SK-N-SH treated with all-trans-retinoic acid at 6 μM for 48 hours (cell line): ENCODE data around the gene STYXL1.

Source experiments
- ATAC-seq: fragments of 200-7000 bp; cut with Tn5 transposase; 3 replicates; pipeline ENCODE4 v1.9.1; 2020; ENCODE audit warnings: mild to moderate bottlenecking, moderate library complexity
- ARNTL ChIP-seq: fragments of 450-650 bp; formaldehyde crosslinking; IDR thresholded peaks from 2 replicates; pipeline ENCODE4 v1.5.0; 2020; ENCODE audit warnings: low read depth, mild to moderate bottlenecking, moderate library complexity, borderline replicate concordance
- CSDC2 ChIP-seq: fragments of 250-450 bp; sonication (Bioruptor Pico); IDR thresholded peaks from 2 replicates; pipeline ENCODE4 v1.5.0; 2020; ENCODE audit warnings: mild to moderate bottlenecking, moderate library complexity
- GLIS3 ChIP-seq: fragments of 250-450 bp; sonication (Bioruptor Pico); IDR thresholded peaks from 2 replicates; pipeline ENCODE4 v1.5.0; 2020; ENCODE audit warnings: mild to moderate bottlenecking, moderate library complexity
- ISL1 ChIP-seq: fragments of 250-450 bp; sonication (Bioruptor Pico); IDR thresholded peaks from 2 replicates; pipeline ENCODE4 v2.1.2; 2022; ENCODE audit warnings: mild to moderate bottlenecking, moderate library complexity
- OSR1 ChIP-seq: fragments of 250-450 bp; sonication (Bioruptor Pico); IDR thresholded peaks from 2 replicates; pipeline ENCODE4 v1.8.0; 2022; ENCODE audit warnings: moderate library complexity, mild to moderate bottlenecking, inconsistent platforms
- PPARA ChIP-seq: fragments of 250-450 bp; sonication (Bioruptor Pico); IDR thresholded peaks from 2 replicates; pipeline ENCODE4 v1.5.0; 2020; ENCODE audit warnings: mild to moderate bottlenecking, borderline replicate concordance
- SNAI2 ChIP-seq: fragments of 250-450 bp; sonication (Bioruptor Pico); IDR thresholded peaks from 2 replicates; pipeline ENCODE4 v1.5.0; 2020; ENCODE audit warnings: mild to moderate bottlenecking, moderate library complexity
- TCF4 ChIP-seq: fragments of 250-450 bp; sonication (Bioruptor Pico); IDR thresholded peaks from 2 replicates; pipeline ENCODE4 v1.8.0; 2021; ENCODE audit warnings: mild to moderate bottlenecking, moderate library complexity, borderline replicate concordance
- TOX ChIP-seq: fragments of 250-450 bp; sonication (Bioruptor Pico); IDR thresholded peaks from 2 replicates; pipeline ENCODE4 v1.8.0; 2021; ENCODE audit warnings: mild to moderate bottlenecking, moderate library complexity, borderline replicate concordance
- ZFP3 ChIP-seq: fragments of 250-450 bp; sonication (Bioruptor Pico); IDR thresholded peaks from 2 replicates; pipeline ENCODE4 v1.5.0; 2020; ENCODE audit warnings: mild to moderate bottlenecking, moderate library complexity
- ZFP30 ChIP-seq: fragments of 450-650 bp; formaldehyde crosslinking; IDR thresholded peaks from 2 replicates; pipeline ENCODE4 v1.5.0; 2022; ENCODE audit warnings: mild to moderate bottlenecking, moderate library complexity
- ZNF8 ChIP-seq: fragments of 450-650 bp; formaldehyde crosslinking; IDR thresholded peaks from 2 replicates; pipeline ENCODE4 v1.5.0; 2020; ENCODE audit warnings: mild to moderate bottlenecking, moderate library complexity
- TF ChIP-seq, protein P1 (sequence below): fragments of 250-450 bp; sonication (Bioruptor Pico); IDR thresholded peaks from 2 replicates; pipeline ENCODE4 v1.8.0; 2021; ENCODE audit warnings: low read depth, mild to moderate bottlenecking, moderate library complexity, borderline replicate concordance
- TF ChIP-seq, protein P2 (sequence below): fragments of 250-450 bp; sonication (Bioruptor Pico); IDR thresholded peaks from 2 replicates; pipeline ENCODE4 v1.8.0; 2020; ENCODE audit warnings: mild to moderate bottlenecking, moderate library complexity, borderline replicate concordance
- TF ChIP-seq, protein P3 (sequence below): fragments of 250-450 bp; sonication (Bioruptor Pico); IDR thresholded peaks from 2 replicates; pipeline ENCODE4 v1.5.0; 2020; ENCODE audit warnings: mild to moderate bottlenecking, moderate library complexity
- TF ChIP-seq, protein P4 (sequence below): fragments of 250-450 bp; sonication (Bioruptor Pico); IDR thresholded peaks from 2 replicates; pipeline ENCODE4 v1.5.1; 2021; ENCODE audit warnings: mild to moderate bottlenecking, moderate library complexity
- TF ChIP-seq, protein P5 (sequence below): fragments of 250-450 bp; sonication (Bioruptor Pico); IDR thresholded peaks from 2 replicates; pipeline ENCODE4 v1.5.1; 2020; ENCODE audit warnings: low read depth, mild to moderate bottlenecking, moderate library complexity

Gene STYXL1

DNA sequence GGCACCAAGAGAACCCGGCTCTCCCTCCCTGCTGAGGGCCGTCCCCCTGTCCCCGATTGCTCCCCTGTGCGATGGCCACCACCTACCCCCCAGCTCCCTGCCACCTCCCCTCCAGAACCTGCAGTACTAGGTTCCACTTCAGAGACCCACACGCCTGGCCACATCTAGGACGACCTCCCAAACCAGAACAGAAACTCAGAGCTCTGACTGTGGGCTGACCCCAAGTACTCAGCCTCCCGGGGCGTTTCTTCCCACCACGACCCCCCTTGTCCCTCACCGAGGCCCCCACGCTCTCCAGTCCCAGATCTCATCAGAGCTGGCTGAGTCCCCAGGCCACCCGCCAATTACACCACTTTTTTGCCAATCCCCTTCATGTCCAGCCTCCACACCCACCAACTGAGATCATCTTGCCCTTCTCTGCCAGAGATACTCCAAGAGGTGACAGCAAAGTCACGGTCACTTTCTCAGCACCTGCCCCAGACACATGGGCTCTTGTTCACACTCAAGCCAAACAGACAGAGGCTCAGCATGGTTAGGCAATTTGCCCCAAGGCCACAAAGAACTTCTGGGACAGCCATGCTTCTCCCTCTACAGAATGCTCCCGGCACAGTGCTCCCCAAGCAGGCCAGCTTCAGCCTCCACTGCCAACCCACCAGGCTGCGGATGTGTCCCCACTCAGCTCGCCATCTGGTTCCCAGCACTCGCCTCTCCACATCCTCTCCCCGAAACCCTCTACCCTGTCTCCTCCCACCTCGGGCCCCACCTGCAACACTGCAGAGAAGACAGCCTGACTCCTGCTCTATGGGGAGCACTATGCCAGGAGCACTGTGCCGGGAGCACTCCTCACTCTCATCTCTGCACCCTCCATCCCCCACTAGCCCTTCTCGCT lies 58.1 kb downstream of the STYXL1 start (continued):
- TF ChIP-seq, protein P1, sequence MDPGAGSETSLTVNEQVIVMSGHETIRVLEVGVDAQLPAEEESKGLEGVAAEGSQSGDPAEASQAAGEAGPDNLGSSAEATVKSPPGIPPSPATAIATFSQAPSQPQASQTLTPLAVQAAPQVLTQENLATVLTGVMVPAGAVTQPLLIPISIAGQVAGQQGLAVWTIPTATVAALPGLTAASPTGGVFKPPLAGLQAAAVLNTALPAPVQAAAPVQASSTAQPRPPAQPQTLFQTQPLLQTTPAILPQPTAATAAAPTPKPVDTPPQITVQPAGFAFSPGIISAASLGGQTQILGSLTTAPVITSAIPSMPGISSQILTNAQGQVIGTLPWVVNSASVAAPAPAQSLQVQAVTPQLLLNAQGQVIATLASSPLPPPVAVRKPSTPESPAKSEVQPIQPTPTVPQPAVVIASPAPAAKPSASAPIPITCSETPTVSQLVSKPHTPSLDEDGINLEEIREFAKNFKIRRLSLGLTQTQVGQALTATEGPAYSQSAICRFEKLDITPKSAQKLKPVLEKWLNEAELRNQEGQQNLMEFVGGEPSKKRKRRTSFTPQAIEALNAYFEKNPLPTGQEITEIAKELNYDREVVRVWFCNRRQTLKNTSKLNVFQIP (CRISPR knock-in tag) = no peak

DNA sequence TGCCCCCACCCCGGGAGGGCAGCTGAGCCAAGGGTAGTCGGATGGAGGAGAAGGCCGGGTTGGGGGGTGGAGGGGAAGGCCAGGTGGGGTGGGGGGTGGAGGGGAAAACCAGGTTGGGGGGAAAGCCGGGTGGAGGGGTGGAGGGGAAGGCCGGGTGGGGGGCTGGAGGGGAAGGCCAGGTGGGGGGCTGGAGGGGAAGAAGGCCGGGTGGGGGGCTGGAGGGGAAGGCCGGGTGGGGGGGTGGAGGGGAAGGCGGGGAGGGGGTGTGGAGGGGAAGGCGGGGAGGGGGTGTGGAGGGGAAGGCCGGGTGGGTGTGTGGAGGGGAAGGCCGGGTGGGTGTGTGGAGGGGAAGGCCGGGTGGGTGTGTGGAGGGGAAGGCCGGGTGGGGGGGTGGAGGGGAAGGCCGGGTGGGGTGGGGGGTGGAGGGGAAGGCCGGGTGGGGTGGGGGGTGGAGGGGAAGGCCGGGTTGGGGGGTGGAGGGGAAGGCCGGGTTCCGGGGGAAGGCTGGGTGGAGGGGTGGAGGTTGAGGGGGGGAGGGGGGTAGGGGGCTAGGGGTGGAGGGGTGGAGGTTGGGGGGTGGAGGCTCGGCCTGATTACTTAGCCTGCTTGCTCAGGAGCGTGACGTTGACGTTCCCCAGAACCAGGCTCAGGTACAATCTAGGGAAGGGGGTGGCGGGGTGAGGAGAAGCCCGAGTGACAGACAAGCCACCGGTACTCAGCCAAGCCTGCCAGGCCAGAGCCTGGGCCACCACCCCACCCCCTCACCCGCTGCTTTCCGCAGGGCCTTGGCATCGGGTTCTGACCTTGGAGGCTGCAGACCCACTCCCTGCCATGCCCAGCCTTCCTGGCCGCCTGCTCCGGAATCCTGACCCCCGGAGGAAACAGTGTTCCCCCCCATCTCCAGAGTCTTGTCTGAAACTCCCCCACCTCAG lies 59.0 kb downstream of the STYXL1 start:
- no peak for ATAC-seq
- TF ChIP-seq TCF4 (CRISPR knock-in tag) (no peak), OSR1 (no peak), ARNTL (no peak)

DNA sequence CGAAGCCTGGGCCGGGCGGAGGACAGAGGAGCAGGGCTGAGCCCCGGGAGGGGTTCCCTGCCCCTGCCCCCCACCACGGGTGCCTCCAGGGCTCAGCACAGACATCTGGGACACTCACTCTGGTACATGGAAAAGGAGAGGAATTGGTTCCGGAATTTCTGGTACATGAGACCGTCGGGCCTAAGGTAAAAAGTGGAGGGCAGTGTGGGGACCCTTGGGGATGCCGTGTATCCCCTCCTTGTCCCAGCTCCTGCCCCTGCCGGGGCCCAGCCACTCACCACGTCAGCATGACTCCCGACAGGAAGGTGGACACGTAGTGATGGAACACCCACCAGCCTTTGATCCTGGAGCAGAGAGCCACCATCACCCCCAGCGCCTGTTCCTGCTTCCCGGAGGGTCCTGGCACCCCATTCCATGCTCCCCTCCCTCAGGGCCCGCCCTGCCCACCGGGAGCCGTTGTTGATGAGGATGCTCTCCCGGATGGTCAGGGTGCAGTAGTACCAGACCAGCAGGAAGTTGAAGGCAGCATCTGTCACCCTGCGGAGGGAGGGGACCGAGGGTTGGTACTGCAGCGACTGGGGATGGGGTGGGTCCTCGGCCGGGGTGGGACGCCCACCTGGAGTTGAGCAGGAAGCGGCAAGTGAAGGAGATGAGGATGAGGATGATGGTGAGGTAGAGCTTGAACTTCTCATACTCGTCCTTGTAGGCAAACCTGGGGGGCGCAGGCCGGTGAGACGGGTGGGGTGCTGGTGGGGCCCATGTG lies 59.8 kb downstream of the STYXL1 start:
- TF ChIP-seq GLIS3 (CRISPR knock-in tag) (no peak), PPARA (CRISPR knock-in tag) (no peak), ISL1 (no peak), ZFP30 (CRISPR knock-in tag) (no peak), ARNTL (no peak), ZNF8 (CRISPR knock-in tag) (no peak), ZFP3 (CRISPR knock-in tag) (no peak)
- TF ChIP-seq, protein P2, sequence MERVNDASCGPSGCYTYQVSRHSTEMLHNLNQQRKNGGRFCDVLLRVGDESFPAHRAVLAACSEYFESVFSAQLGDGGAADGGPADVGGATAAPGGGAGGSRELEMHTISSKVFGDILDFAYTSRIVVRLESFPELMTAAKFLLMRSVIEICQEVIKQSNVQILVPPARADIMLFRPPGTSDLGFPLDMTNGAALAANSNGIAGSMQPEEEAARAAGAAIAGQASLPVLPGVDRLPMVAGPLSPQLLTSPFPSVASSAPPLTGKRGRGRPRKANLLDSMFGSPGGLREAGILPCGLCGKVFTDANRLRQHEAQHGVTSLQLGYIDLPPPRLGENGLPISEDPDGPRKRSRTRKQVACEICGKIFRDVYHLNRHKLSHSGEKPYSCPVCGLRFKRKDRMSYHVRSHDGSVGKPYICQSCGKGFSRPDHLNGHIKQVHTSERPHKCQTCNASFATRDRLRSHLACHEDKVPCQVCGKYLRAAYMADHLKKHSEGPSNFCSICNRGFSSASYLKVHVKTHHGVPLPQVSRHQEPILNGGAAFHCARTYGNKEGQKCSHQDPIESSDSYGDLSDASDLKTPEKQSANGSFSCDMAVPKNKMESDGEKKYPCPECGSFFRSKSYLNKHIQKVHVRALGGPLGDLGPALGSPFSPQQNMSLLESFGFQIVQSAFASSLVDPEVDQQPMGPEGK = no peak
- TF ChIP-seq, protein P3, sequence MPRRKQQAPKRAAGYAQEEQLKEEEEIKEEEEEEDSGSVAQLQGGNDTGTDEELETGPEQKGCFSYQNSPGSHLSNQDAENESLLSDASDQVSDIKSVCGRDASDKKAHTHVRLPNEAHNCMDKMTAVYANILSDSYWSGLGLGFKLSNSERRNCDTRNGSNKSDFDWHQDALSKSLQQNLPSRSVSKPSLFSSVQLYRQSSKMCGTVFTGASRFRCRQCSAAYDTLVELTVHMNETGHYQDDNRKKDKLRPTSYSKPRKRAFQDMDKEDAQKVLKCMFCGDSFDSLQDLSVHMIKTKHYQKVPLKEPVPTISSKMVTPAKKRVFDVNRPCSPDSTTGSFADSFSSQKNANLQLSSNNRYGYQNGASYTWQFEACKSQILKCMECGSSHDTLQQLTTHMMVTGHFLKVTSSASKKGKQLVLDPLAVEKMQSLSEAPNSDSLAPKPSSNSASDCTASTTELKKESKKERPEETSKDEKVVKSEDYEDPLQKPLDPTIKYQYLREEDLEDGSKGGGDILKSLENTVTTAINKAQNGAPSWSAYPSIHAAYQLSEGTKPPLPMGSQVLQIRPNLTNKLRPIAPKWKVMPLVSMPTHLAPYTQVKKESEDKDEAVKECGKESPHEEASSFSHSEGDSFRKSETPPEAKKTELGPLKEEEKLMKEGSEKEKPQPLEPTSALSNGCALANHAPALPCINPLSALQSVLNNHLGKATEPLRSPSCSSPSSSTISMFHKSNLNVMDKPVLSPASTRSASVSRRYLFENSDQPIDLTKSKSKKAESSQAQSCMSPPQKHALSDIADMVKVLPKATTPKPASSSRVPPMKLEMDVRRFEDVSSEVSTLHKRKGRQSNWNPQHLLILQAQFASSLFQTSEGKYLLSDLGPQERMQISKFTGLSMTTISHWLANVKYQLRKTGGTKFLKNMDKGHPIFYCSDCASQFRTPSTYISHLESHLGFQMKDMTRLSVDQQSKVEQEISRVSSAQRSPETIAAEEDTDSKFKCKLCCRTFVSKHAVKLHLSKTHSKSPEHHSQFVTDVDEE (CRISPR knock-in tag) = no peak
- TF ChIP-seq, protein P4, sequence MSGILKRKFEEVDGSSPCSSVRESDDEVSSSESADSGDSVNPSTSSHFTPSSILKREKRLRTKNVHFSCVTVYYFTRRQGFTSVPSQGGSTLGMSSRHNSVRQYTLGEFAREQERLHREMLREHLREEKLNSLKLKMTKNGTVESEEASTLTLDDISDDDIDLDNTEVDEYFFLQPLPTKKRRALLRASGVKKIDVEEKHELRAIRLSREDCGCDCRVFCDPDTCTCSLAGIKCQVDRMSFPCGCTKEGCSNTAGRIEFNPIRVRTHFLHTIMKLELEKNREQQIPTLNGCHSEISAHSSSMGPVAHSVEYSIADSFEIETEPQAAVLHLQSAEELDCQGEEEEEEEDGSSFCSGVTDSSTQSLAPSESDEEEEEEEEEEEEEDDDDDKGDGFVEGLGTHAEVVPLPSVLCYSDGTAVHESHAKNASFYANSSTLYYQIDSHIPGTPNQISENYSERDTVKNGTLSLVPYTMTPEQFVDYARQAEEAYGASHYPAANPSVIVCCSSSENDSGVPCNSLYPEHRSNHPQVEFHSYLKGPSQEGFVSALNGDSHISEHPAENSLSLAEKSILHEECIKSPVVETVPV = no peak
- TF ChIP-seq, all 23 proteins: peak for 0

DNA sequence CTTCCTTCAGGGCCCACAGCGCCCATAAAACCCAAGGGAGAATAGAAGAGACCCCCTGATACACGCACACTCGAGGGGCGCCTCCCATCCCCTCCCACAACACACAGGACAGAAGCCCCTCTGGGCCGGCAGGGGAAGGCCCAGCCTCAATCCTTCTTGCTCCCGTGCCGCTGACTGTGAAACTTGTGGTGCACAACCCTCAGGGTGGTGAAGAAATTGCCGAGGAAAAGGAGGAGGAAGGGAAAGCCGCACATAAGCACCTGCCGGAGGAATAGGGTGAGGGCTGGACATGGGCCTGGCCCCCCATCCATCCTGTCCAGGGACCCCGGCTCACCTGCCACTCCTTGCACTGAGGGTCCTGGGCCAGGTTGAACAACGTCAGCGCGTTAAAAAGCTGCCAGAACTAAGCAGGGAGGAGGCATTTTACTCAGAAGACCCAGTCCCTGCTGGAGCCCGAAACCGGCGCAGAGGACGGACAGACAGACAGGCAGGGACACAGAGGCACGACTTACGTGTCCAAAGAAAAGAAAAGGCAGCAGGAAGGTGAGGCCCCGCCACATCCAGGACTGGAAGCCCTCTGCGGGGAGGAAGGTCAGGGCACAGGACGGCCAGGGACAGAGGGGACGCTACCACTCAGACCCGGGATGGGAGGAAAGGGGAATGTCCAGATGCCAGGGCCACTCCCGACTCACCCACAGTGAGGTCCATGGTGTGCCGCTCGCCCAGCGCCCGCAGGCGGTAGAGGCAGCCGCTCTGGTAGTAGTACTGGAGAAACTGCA lies 60.6 kb downstream of the STYXL1 start:
- TF ChIP-seq SNAI2 (CRISPR knock-in tag) (no peak), TOX (CRISPR knock-in tag) (no peak), CSDC2 (CRISPR knock-in tag) (no peak)
- TF ChIP-seq, protein P5, sequence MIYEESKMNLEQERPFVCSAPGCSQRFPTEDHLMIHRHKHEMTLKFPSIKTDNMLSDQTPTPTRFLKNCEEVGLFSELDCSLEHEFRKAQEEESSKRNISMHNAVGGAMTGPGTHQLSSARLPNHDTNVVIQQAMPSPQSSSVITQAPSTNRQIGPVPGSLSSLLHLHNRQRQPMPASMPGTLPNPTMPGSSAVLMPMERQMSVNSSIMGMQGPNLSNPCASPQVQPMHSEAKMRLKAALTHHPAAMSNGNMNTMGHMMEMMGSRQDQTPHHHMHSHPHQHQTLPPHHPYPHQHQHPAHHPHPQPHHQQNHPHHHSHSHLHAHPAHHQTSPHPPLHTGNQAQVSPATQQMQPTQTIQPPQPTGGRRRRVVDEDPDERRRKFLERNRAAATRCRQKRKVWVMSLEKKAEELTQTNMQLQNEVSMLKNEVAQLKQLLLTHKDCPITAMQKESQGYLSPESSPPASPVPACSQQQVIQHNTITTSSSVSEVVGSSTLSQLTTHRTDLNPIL (CRISPR knock-in tag) = no peak
- ATAC-seq = no peak

More for the DNA sequence above, 59.8 kb downstream of the STYXL1 start:
- ATAC-seq = no peak
